HAP-1 (cell line): ENCODE data around the gene INPP4B.

Experiments
- DNase-seq, 2 experiments: peaks; one replicate each; pipeline ENCODE4 v3.0.0-alpha.2; 2016 to 2020; ENCODE audit warnings: low spot score in 2 of 2
- H3K27me3 ChIP-seq: fragments of 250-450 bp; sonication (Bioruptor Pico); 2 replicates; pipeline ENCODE4 v1.5.1; 2020; ENCODE audit warnings: low read depth, mild to moderate bottlenecking, moderate library complexity
- H3K36me3 ChIP-seq: fragments of 250-450 bp; sonication (Bioruptor Pico); replicated peaks from 2 replicates; pipeline ENCODE4 v1.5.1; 2020; ENCODE audit warnings: mild to moderate bottlenecking
- H3K4me1 ChIP-seq: fragments of 250-450 bp; sonication (Bioruptor Pico); 2 replicates; pipeline ENCODE4 v1.5.1; 2020; ENCODE audit warnings: mild to moderate bottlenecking
- H3K4me3 ChIP-seq: fragments of 250-450 bp; sonication (Bioruptor Pico); 2 replicates; pipeline ENCODE4 v1.5.1; 2020; ENCODE audit warnings: mild to moderate bottlenecking, moderate library complexity
- H3K9me3 ChIP-seq: fragments of 250-450 bp; sonication (Bioruptor Pico); 2 replicates; pipeline ENCODE4 v1.5.1; 2020; ENCODE audit warnings: mild to moderate bottlenecking, moderate library complexity
- in situ Hi-C: fragments of 300-500 bp; cut with MboI; formaldehyde crosslinking; loops from 3 replicates; pipeline ENCODE4 v1.14.3; 2020; ENCODE audit warnings: low sequenced_read_pairs, inconsistent platforms, mixed read lengths

Gene INPP4B

DNA sequence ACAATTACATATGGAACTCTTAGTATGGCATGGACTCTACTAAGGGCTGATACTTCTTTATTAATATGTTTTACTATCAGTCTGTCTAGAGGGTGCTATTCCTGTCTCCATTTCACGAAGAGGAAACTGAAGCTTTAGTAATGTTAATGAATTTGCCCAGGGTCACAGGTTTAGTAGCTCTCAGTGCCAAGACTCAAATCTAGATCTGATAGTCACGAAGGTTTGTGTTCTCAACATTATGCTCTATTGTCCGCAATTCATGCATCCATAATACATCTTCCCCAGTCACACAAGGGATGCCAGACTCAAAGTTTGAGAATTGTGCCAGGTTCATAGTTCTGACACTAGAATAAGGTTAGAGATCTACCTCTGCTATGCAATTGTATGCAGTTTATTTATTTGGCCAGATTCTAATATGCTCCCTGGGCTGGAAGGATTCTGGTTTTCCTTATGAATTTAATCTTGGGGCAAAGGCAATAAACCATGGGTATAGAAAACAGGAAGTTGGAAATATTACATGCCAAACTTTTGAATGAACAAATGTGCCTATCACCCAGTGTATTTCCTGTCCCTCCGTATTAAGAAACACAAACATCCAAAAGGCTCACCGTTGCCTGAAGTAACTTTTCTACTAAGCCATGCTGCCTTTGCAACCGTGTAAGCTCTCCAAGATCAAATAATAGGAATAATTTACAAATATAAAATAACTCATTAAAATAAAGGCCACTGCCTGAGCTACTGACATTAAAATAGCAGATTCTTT, 478.5 kb downstream of the INPP4B start:
- no peaks in the 10 kb centered on the region for H3K4me1 ChIP-seq
- no peak for DNase-seq
- no peaks in the 10 kb centered on the region for H3K27me3 ChIP-seq
- no peaks in the 10 kb centered on the region for H3K36me3 ChIP-seq
- no peaks in the 10 kb centered on the region for H3K9me3 ChIP-seq
- H3K4me3 ChIP-seq: no peak overlapping the region
- in situ Hi-C loops: no loop called here

GRCh38 chr4:142366769-142367181, 479.3 kb downstream of the INPP4B start:
- no peak for DNase-seq
- H3K36me3 ChIP-seq: no peaks in the 10 kb centered on the region
- no peak overlapping the region for H3K4me3 ChIP-seq
- H3K9me3 ChIP-seq: no peaks in the 10 kb centered on the region
- in situ Hi-C loops: no loop called here
- H3K4me1 ChIP-seq: no peaks in the 10 kb centered on the region
- H3K27me3 ChIP-seq: no peaks in the 10 kb centered on the region

DNA sequence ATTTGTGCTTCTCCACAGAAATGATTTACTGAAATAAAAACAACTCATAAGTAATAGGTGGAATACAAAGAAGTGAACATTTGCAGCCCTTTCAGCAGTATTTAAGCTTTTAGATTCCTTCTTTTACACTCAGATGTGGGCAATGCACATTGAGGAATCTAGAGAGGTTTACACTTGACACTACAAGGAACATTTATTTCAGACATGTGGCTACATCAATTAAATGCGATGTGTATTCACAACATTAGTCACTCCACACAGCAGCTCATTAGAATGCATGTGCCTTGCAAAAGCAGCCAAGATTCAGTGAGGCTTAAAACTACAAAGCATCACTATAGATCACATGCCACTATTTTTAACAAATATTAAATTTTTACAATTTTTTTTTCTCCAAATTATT, 480.7 kb downstream of the INPP4B start:
- Histone ChIP-seq H3K4me1 (no peaks in the 10 kb centered on the region), H3K36me3 (no peaks in the 10 kb centered on the region), H3K27me3 (no peaks in the 10 kb centered on the region), H3K4me3 (no peak overlapping the region), H3K9me3 (no peaks in the 10 kb centered on the region)
- no peak for DNase-seq
- in situ Hi-C loops: no loop called here

- Histone ChIP-seq H3K36me3 (no peaks in the 10 kb centered on the region), H3K27me3 (no peaks in the 10 kb centered on the region), H3K4me3 (no peak overlapping the region), H3K4me1 (no peaks in the 10 kb centered on the region), H3K9me3 (no peaks in the 10 kb centered on the region)
- in situ Hi-C loops: no loop called here
- no peak for DNase-seq
Measured at GRCh38 chr4:142363686-142364085, 482.4 kb downstream of the INPP4B start.

DNA sequence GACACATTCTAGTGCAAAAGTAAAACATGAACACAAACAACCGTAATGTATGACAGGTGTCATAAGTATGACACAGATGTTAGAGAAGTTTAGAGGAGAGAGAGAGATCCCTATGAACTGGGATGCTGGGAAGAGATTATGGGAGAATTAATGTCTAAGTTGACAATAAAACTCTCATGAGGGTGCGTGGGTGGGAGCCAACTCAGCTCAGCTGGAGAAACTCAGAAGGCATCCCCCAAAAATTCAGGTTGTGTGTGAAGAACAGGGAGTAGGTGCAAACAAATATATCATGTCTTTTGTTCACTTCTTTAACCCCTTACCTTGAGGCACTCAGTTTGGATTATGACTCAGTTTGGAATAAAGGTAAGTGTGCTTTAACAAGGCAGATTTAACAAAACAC, 484.1 kb downstream of the INPP4B start:
- no peaks in the 10 kb centered on the region for H3K4me1 ChIP-seq
- DNase-seq: no peak
- no peak overlapping the region for H3K4me3 ChIP-seq
- no peaks in the 10 kb centered on the region for H3K27me3 ChIP-seq
- H3K36me3 ChIP-seq: no peaks in the 10 kb centered on the region
- in situ Hi-C loops: no loop called here
- H3K9me3 ChIP-seq: no peaks in the 10 kb centered on the region

GRCh38 chr4:142360657-142361056, 485.4 kb downstream of the INPP4B start:
- no peaks in the 10 kb centered on the region for H3K27me3 ChIP-seq
- no peaks in the 10 kb centered on the region for H3K36me3 ChIP-seq
- no peaks in the 10 kb centered on the region for H3K9me3 ChIP-seq
- DNase-seq: no peak
- no peaks in the 10 kb centered on the region for H3K4me1 ChIP-seq
- in situ Hi-C loops: no loop called here
- no peak overlapping the region for H3K4me3 ChIP-seq

GRCh38 chr4:142358656-142359055, 487.4 kb downstream of the INPP4B start:
- Histone ChIP-seq H3K36me3 (no peaks in the 10 kb centered on the region), H3K27me3 (no peaks in the 10 kb centered on the region), H3K4me3 (no peak overlapping the region), H3K9me3 (no peaks in the 10 kb centered on the region), H3K4me1 (no peaks in the 10 kb centered on the region)
- DNase-seq: no peak
- in situ Hi-C loops: no loop called here

DNA sequence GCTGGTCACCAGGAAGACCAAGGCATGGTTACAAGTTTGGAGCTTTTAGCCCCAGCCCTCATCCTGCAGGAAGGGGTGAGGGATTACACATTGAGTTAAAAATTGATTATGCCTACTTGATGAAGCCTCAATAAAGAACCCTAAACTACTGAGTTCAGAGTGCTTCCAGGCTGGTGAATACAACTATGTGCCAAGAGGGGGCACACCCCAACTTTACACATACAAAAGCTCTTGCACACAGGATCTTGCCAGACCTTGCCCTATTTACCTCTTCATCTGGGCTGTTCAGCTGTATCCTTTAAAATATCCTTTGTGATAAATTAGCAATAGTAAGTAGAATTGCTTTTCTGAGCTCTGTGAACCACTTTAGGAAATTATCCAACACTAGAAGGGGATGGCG, 489.3 kb downstream of the INPP4B start:
- no peak overlapping the region for H3K4me3 ChIP-seq
- H3K9me3 ChIP-seq: no peaks in the 10 kb centered on the region
- H3K27me3 ChIP-seq: no peaks in the 10 kb centered on the region
- in situ Hi-C loops: no loop called here
- no peaks in the 10 kb centered on the region for H3K4me1 ChIP-seq
- H3K36me3 ChIP-seq: no peaks in the 10 kb centered on the region
- no peak for DNase-seq

GRCh38 chr4:142356118-142356759, 489.9 kb downstream of the INPP4B start:
- H3K4me1 ChIP-seq: no peaks in the 10 kb centered on the region
- H3K36me3 ChIP-seq: no peaks in the 10 kb centered on the region
- no peaks in the 10 kb centered on the region for H3K27me3 ChIP-seq
- H3K9me3 ChIP-seq: no peaks in the 10 kb centered on the region
- in situ Hi-C loops: no loop called here
- no peak overlapping the region for H3K4me3 ChIP-seq
- no peak for DNase-seq

DNA sequence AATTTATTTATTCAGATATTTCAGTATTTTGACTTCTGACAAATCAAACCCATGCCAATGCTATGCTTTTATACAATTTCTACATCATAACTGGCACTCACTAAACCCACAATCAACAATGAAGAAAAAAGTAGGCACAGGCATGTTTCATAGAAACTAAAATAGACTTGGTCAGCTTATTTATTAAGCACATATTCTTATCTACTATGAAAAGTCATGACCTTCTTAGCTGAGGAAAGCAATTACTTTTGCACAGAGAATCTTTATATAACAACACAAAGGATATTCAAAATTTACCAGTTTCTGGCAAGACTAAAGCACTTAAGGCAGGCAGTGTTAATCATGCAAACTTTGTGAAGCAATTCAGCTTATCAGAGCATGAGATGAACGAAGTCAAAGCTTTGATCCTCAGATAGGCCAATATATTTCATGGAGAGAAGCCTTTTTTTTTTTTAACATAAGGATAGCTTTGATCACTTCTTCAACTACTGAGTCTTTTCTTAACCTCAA, 490.6 kb downstream of the INPP4B start:
- H3K4me3 ChIP-seq: no peak overlapping the region
- in situ Hi-C loops: no loop called here
- no peak for DNase-seq
- no peaks in the 10 kb centered on the region for H3K4me1 ChIP-seq
- H3K27me3 ChIP-seq: no peaks in the 10 kb centered on the region
- no peaks in the 10 kb centered on the region for H3K36me3 ChIP-seq
- no peaks in the 10 kb centered on the region for H3K9me3 ChIP-seq

DNA sequence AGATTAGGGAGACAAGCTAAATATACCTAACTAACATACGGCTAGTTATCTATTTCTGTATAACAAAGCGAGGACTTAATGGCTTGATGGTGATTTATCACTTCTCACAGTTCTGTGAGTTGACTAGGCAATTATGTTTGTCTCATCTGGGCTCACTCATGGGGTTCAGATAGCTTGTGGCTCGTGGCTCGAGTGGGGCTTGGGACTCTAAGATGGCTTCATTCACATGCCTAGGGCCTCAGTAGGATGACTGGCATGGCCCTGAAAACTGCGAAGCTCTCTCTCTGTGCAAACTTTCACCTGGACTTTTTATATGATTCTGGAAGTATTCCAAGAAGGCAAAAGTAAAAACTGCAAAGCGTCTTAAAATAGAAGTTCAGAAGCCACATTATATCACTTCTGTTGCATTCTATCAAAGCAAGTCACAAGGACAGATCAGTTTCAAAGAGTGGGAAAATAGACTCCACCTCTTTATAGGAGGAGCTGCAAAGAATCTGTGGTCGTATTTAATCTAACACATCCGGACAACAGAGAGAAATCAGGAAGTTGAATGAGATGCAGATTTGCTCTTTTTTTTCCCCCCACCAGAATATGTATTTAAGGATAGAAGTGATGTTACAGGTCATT, 491.2 kb downstream of the INPP4B start:
- in situ Hi-C loops: no loop called here
- H3K27me3 ChIP-seq: no peaks in the 10 kb centered on the region
- DNase-seq: no peak
- no peaks in the 10 kb centered on the region for H3K36me3 ChIP-seq
- no peaks in the 10 kb centered on the region for H3K4me1 ChIP-seq
- H3K9me3 ChIP-seq: no peaks in the 10 kb centered on the region
- H3K4me3 ChIP-seq: no peak overlapping the region

DNA sequence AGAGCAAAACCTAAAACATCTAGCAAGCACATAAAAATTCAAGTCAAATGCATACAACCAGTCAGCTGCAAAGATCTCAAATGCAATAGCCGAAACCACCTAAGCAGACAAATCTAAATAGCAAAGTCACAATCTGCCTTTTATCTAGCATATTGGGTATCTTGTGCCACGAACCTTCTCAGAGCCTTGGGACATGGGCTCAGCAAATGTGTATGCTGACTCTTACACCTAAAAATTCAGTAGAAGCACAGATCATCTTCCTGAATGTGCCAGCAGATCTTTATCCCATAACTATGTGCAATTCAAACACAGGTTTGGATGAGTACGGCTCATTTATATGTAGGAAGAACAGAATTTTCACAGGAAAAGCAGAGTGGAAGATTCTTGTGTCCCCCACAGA, 492.1 kb downstream of the INPP4B start:
- Histone ChIP-seq H3K4me1 (no peaks in the 10 kb centered on the region), H3K4me3 (no peak overlapping the region), H3K9me3 (no peaks in the 10 kb centered on the region), H3K36me3 (no peaks in the 10 kb centered on the region), H3K27me3 (no peaks in the 10 kb centered on the region)
- in situ Hi-C loops: no loop called here
- DNase-seq: no peak

DNA sequence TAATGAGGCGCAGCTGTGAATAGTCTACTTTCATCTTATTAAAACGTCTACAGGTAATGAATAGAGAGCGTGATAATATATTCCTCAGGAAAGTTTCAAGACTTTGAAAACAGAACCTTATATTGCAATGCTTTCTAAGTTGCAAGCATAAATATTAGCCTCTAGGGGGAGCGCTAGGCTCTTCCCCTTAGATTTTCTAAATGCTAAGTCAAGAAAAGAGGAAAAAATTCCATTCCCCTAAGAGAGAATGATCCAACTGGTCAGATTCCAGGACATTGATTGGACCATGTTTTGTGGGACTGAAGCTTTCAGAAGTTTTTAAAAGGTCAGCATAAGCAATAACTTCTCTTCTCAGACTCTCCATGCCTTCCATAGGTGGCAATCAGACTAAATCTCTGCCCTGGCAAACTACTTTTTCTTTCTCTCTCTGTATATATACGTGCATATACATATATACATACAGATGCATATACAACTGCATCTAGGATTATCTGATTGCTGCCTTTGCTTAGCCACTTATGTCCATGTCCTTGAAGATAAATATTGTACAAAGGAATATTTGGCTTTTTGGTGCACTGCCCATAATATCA, 492.9 kb downstream of the INPP4B start:
- Histone ChIP-seq H3K4me3 (no peak overlapping the region), H3K27me3 (no peaks in the 10 kb centered on the region), H3K9me3 (no peaks in the 10 kb centered on the region), H3K4me1 (no peaks in the 10 kb centered on the region), H3K36me3 (no peaks in the 10 kb centered on the region)
- in situ Hi-C loops: no loop called here
- peak; percentile 24 to 61 for DNase-seq

GRCh38 chr4:142352712-142353111, 493.4 kb downstream of the INPP4B start:
- H3K4me3 ChIP-seq: no peak overlapping the region
- no peaks in the 10 kb centered on the region for H3K27me3 ChIP-seq
- DNase-seq: no peak
- in situ Hi-C loops: no loop called here
- H3K36me3 ChIP-seq: no peaks in the 10 kb centered on the region
- no peaks in the 10 kb centered on the region; the same call in 1 of the 2 replicates for H3K9me3 ChIP-seq
- no peaks in the 10 kb centered on the region for H3K4me1 ChIP-seq
